B cell (primary cell): ENCODE results near the gene CDH18.

ENCODE experiments used
- EZH2 ChIP-seq: IDR thresholded peaks from 2 replicates; pipeline ENCODE4 v1.6.1; 2012; ENCODE audit warnings: borderline replicate concordance, low read depth, mild to moderate bottlenecking, moderate library complexity, low read length; ENCODE audit not compliant: insufficient read depth, poor library complexity, severe bottlenecking
- TF ChIP-seq, protein P1 (sequence below): fragments of 200-600 bp; IDR thresholded peaks from one replicate; pipeline ENCODE4 v1.8.0; 2022; ENCODE audit warnings: antibody characterized with exemption, mild to moderate bottlenecking

- TF ChIP-seq, protein P1, sequence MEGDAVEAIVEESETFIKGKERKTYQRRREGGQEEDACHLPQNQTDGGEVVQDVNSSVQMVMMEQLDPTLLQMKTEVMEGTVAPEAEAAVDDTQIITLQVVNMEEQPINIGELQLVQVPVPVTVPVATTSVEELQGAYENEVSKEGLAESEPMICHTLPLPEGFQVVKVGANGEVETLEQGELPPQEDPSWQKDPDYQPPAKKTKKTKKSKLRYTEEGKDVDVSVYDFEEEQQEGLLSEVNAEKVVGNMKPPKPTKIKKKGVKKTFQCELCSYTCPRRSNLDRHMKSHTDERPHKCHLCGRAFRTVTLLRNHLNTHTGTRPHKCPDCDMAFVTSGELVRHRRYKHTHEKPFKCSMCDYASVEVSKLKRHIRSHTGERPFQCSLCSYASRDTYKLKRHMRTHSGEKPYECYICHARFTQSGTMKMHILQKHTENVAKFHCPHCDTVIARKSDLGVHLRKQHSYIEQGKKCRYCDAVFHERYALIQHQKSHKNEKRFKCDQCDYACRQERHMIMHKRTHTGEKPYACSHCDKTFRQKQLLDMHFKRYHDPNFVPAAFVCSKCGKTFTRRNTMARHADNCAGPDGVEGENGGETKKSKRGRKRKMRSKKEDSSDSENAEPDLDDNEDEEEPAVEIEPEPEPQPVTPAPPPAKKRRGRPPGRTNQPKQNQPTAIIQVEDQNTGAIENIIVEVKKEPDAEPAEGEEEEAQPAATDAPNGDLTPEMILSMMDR, result no peak
- TF ChIP-seq EZH2, result no peak
Measured at GRCh38 chr5:19638461-19638860, 349.5 kb downstream of the CDH18 start.
